MCF 10A (cell line): ENCODE data around the gene IQCF5. TPM values are rescaled to one million over a fixed set of nuclear protein-coding genes. Genes with fewer than 3 reads are reported as not detected.

Source experiments
- BruUV-seq: library from RNA; stranded (reverse); fragments of 400-500 nt; replicated peaks from 2 replicates; lab custom pipeline; 2021; lab: Mats Ljungman, UMichigan
- CTCF ChIA-PET: fragments of 300-600 bp; sonication (Branson Sonifier 250); formaldehyde crosslinking; extraction: SDS; loops from one replicate; lab custom pipeline; 2021; ENCODE audit warnings: antibody characterized with exemption, inconsistent platforms; lab: Yijun Ruan, JAX
- POLR2A ChIA-PET: fragments of 300-600, 350-650 bp; sonication (Branson Sonifier 250); formaldehyde crosslinking; extraction: SDS; loops from one replicate; lab custom pipeline; 2020; ENCODE audit warnings: antibody characterized with exemption, inconsistent platforms; lab: Yijun Ruan, JAX
- DNase-seq: peaks from one replicate; pipeline ENCODE4 v3.0.0-alpha.2; 2018; ENCODE audit not compliant: unreplicated experiment
- H3K27ac Mint-ChIP-seq: one replicate; pipeline ENCODE4 v1.8.0; 2022; ENCODE audit warnings: mild to moderate bottlenecking, low read depth, mixed read lengths; ENCODE audit not compliant: unreplicated experiment
- H3K27me3 Mint-ChIP-seq: one replicate; pipeline ENCODE4 v1.8.0; 2022; ENCODE audit warnings: mixed read lengths; ENCODE audit not compliant: insufficient read depth, unreplicated experiment
- H3K36me3 Mint-ChIP-seq: one replicate; pipeline ENCODE4 v1.8.0; 2022; ENCODE audit warnings: mild to moderate bottlenecking, moderate library complexity, mixed read lengths; ENCODE audit not compliant: insufficient read depth, unreplicated experiment
- H3K4me1 Mint-ChIP-seq: one replicate; pipeline ENCODE4 v1.8.0; 2022; ENCODE audit warnings: mixed read lengths; ENCODE audit not compliant: insufficient read depth, unreplicated experiment
- H3K4me3 Mint-ChIP-seq: one replicate; pipeline ENCODE4 v1.8.0; 2022; ENCODE audit warnings: mild to moderate bottlenecking, moderate library complexity, mixed read lengths; ENCODE audit not compliant: unreplicated experiment
- H3K9me3 Mint-ChIP-seq: one replicate; pipeline ENCODE4 v1.8.0; 2022; ENCODE audit warnings: mixed read lengths; ENCODE audit not compliant: unreplicated experiment
- CTCF ChIP-seq: fragments of 200-600 bp; IDR thresholded peaks from one replicate; pipeline ENCODE4 v1.8.0; 2022; ENCODE audit warnings: antibody characterized with exemption, mild to moderate bottlenecking; ENCODE audit not compliant: unreplicated experiment
- intact Hi-C: fragments of 100-400 bp; cut with micrococcal nuclease; formaldehyde crosslinking; loops from 2 replicates; pipeline ENCODE4 v1.14.1; 2022
- total RNA-seq: library from RNA; stranded (reverse); gene quantifications from 2 replicates; pipeline ENCODE4 v1.2.3, GENCODE V29; 2022

The IQCF5 gene
- total RNA-seq, 1 experiment from 2014 or later: not detected

GRCh38 chr3:51894939-51895338 is 19.5 kb upstream of the IQCF5 start:
- Mint-ChIP-seq H3K9me3 (no peaks in the 10 kb centered on the region), H3K27me3 (peaks cover 21% of the 10 kb centered on the region), H3K4me1 (peaks cover 7% of the 10 kb centered on the region), H3K27ac (no peak overlapping the region), H3K4me3 (no peak overlapping the region), H3K36me3 (no peaks in the 10 kb centered on the region)
- no TSS peak for BruUV-seq
- TF ChIP-seq CTCF: no peak
- ChIA-PET CTCF (interaction anchor here (0.6 kb wide), 1 partner anchor 83 kb away, joined by 3 read pairs; no protein-coding TSS in a partner anchor), POLR2A (interaction anchor here (0.7 kb wide), 1 partner anchor 45 kb away, joined by 4 read pairs; no protein-coding TSS in a partner anchor)
- no peak for DNase-seq
- intact Hi-C loops: no loop called here

GRCh38 chr3:51894391-51894790 is 19.0 kb upstream of the IQCF5 start:
- Mint-ChIP-seq H3K9me3 (no peaks in the 10 kb centered on the region), H3K27me3 (peaks cover 23% of the 10 kb centered on the region), H3K27ac (no peak overlapping the region), H3K4me3 (no peak overlapping the region), H3K36me3 (no peaks in the 10 kb centered on the region), H3K4me1 (peaks cover 7% of the 10 kb centered on the region)
- no peak for TF ChIP-seq CTCF
- CTCF ChIA-PET: interaction anchor here (0.6 kb wide), 1 partner anchor 82 kb away, joined by 3 read pairs; no protein-coding TSS in a partner anchor
- POLR2A ChIA-PET: interaction anchor here (0.7 kb wide), 1 partner anchor 44 kb away, joined by 4 read pairs; no protein-coding TSS in a partner anchor
- no TSS peak for BruUV-seq
- intact Hi-C loops: no loop called here
- no peak for DNase-seq

- ChIA-PET POLR2A (no interaction called here), CTCF (interaction anchor here (0.6 kb wide), 1 partner anchor 12 kb away, joined by 3 read pairs; the partner anchor contains the start of gene IQCF1)
- DNase-seq: no peak
- Mint-ChIP-seq H3K9me3 (no peaks in the 10 kb centered on the region), H3K4me1 (no peaks in the 10 kb centered on the region), H3K27me3 (peaks cover 23% of the 10 kb centered on the region), H3K36me3 (no peaks in the 10 kb centered on the region), H3K4me3 (no peak overlapping the region), H3K27ac (no peak overlapping the region)
- no TSS peak for BruUV-seq
- TF ChIP-seq CTCF: no peak
- intact Hi-C loops: no loop called here
These were observed 16.0 kb upstream of the IQCF5 start for GRCh38 chr3:51891242-51892039.

- POLR2A ChIA-PET: no interaction called here
- H3K4me3 Mint-ChIP-seq: no peak overlapping the region
- DNase-seq: no peak
- TF ChIP-seq CTCF: no peak
- BruUV-seq: no TSS peak
- H3K27me3 Mint-ChIP-seq: peaks cover 38% of the 10 kb centered on the region
- CTCF ChIA-PET: no interaction called here
- no peaks in the 10 kb centered on the region for H3K4me1 Mint-ChIP-seq
- H3K36me3 Mint-ChIP-seq: no peaks in the 10 kb centered on the region
- no peaks in the 10 kb centered on the region for H3K9me3 Mint-ChIP-seq
- intact Hi-C loops: no loop called here
- H3K27ac Mint-ChIP-seq: no peak overlapping the region
These were observed 13.2 kb upstream of the IQCF5 start for GRCh38 chr3:51888463-51889105.
